ENCODE data around the gene ACTN1. TPM values are rescaled to one million over a fixed set of nuclear protein-coding genes. Genes with fewer than 3 reads are reported as not detected.
A peak's percentile ranks its signal among the peaks of the same experiment; 100 is the strongest.

ACTN1 gene
- polyA plus RNA-seq, 1 of the 3 experiments (the other 2 are of a cell fraction): 319 TPM

- H3F3A ChIP-seq (replicated peaks; ENCODE audit: insufficient read depth): peaks cover 43% of the 10 kb centered on the region
- POLR2A ChIA-PET: interaction anchor here (0.7 kb wide), 1 partner anchor 20 kb away, joined by 5 read pairs; no protein-coding TSS in a partner anchor
- peak overlapping the region; percentile 60 to 80; a peak in 2 of 4 replicates for H3K27ac ChIP-seq (ENCODE audit: low read depth in 2 of 2, low read length in 1 of 2)
- H2AFZ ChIP-seq (ENCODE audit: low read depth): no peak overlapping the region
- no peaks in the 10 kb centered on the region for H3K9me3 ChIP-seq
- CTCF ChIA-PET: interaction anchor here (1.0 to 2.1 kb wide), 5 partner anchors 10 to 149 kb away, joined by 3 to 6 read pairs (median 4); no protein-coding TSS in a partner anchor
- H3K4me2 ChIP-seq: peak overlapping the region; percentile 60; the same call in 1 of the 2 replicates
- H3K9ac ChIP-seq: no peak overlapping the region
- no peak overlapping the region for H3K4me3 ChIP-seq (ENCODE audit: low read depth in 2 of 2, low read length in 1 of 2)
- peaks cover 64 to 77% of the 10 kb centered on the region in 2 experiments for H3K4me1 ChIP-seq (ENCODE audit: control insufficient read depth in 1 of 2, insufficient read depth in 2 of 2, low read depth in 1 of 2, low read length in 1 of 2)
- 96% methylated on average over 12 of the region's 12 CpGs for WGBS (ENCODE audit: low lambda C conversion rate)
- no peaks in the 10 kb centered on the region for H3K9me2 ChIP-seq
- no peak for DNase-seq
- TF ChIP-seq SIN3A (IDR thresholded peaks at IDR 0.05; ENCODE audit: borderline replicate concordance, low read depth, low read length) (no peak), TAF1 (IDR thresholded peaks at IDR 0.05; ENCODE audit: borderline replicate concordance, low read depth, low read length) (no peak), YY1 (IDR thresholded peaks at IDR 0.05; ENCODE audit: low read depth) (no peak), USF1 (IDR thresholded peaks at IDR 0.05; ENCODE audit: borderline replicate concordance, low read depth) (no peak), CTCF (IDR thresholded peaks at IDR 0.05) (no peak), MEF2A (IDR thresholded peaks at IDR 0.05; ENCODE audit: borderline replicate concordance, low read depth) (no peak)
- peaks cover 100% of the 10 kb centered on the region for H4K20me1 ChIP-seq (ENCODE audit: insufficient read depth)
- H3K79me2 ChIP-seq (ENCODE audit: insufficient read depth): peaks cover 100% of the 10 kb centered on the region
- no peaks in the 10 kb centered on the region for H3K27me3 ChIP-seq (ENCODE audit: insufficient read depth)
- peaks cover 8 to 36% of the 10 kb centered on the region in 2 experiments for H3K36me3 ChIP-seq (replicated peaks in 1 of 2; ENCODE audit: control insufficient read depth in 1 of 2, insufficient read depth in 2 of 2, low read length in 1 of 2)
Observed at GRCh38 chr14:68957775-68958174, 21.3 kb downstream of the ACTN1 start.

- WGBS (ENCODE audit: low lambda C conversion rate): 97% methylated on average over 3 of the region's 3 CpGs
- H3K27ac ChIP-seq (ENCODE audit: low read depth in 2 of 2, low read length in 1 of 2): peak overlapping the region in 1 of 2 experiments; percentile 91; a peak in 2 of 4 replicates
Observed at GRCh38 chr14:68956724-68957123, 22.4 kb downstream of the ACTN1 start.

More at GRCh38 chr14:68956724-68957123, 22.4 kb downstream of the ACTN1 start:
- no peak for TF ChIP-seq RXRA (IDR thresholded peaks at IDR 0.05; ENCODE audit: borderline replicate concordance, low read depth)
- no peak for TF ChIP-seq JUND (IDR thresholded peaks at IDR 0.05)
- no peak for TF ChIP-seq EZH2phosphoT487 (IDR thresholded peaks at IDR 0.05; ENCODE audit: borderline replicate concordance, low read depth)
- no peak for TF ChIP-seq RCOR1 (IDR thresholded peaks at IDR 0.05; ENCODE audit: low read length)
- TF ChIP-seq FOXM1 (IDR thresholded peaks at IDR 0.05; ENCODE audit: low read depth): no peak
- TF ChIP-seq TCF12 (IDR thresholded peaks at IDR 0.05): no peak
- peaks cover 100% of the 10 kb centered on the region for H3K79me2 ChIP-seq (ENCODE audit: insufficient read depth)
- peaks cover 100% of the 10 kb centered on the region for H4K20me1 ChIP-seq (ENCODE audit: insufficient read depth)
- POLR2A ChIA-PET: no interaction called here
- H3K9me3 ChIP-seq: no peaks in the 10 kb centered on the region
- CTCF ChIA-PET: interaction anchor here (0.6 to 2.1 kb wide), 5 partner anchors 13 to 764 kb away, joined by 3 to 6 read pairs (median 4); no protein-coding TSS in a partner anchor
- peaks cover 8 to 36% of the 10 kb centered on the region in 2 experiments for H3K36me3 ChIP-seq (replicated peaks in 1 of 2; ENCODE audit: control insufficient read depth in 1 of 2, insufficient read depth in 2 of 2, low read length in 1 of 2)
- H3F3A ChIP-seq (replicated peaks; ENCODE audit: insufficient read depth): peaks cover 46% of the 10 kb centered on the region
- H3K27me3 ChIP-seq (ENCODE audit: insufficient read depth): no peaks in the 10 kb centered on the region
- DNase-seq: no peak
- no peak overlapping the region for H2AFZ ChIP-seq (ENCODE audit: low read depth)
- H3K9ac ChIP-seq: no peak overlapping the region
- no peak overlapping the region for H3K4me3 ChIP-seq (ENCODE audit: low read depth in 2 of 2, low read length in 1 of 2)
- peaks cover 64 to 76% of the 10 kb centered on the region in 2 experiments for H3K4me1 ChIP-seq (ENCODE audit: control insufficient read depth in 1 of 2, insufficient read depth in 2 of 2, low read depth in 1 of 2, low read length in 1 of 2)
- H3K4me2 ChIP-seq: no peak overlapping the region
- H3K9me2 ChIP-seq: no peaks in the 10 kb centered on the region
